GM21723 (cell line): ENCODE measurements around the gene VCAN.

Experiments
- ATAC-seq: cut with Tn5 transposase; IDR thresholded peaks from one replicate; pipeline ENCODE4 v1.9.1; 2021; ENCODE audit warnings: mild to moderate bottlenecking, moderate library complexity; ENCODE audit not compliant: unreplicated experiment

VCAN gene

DNA sequence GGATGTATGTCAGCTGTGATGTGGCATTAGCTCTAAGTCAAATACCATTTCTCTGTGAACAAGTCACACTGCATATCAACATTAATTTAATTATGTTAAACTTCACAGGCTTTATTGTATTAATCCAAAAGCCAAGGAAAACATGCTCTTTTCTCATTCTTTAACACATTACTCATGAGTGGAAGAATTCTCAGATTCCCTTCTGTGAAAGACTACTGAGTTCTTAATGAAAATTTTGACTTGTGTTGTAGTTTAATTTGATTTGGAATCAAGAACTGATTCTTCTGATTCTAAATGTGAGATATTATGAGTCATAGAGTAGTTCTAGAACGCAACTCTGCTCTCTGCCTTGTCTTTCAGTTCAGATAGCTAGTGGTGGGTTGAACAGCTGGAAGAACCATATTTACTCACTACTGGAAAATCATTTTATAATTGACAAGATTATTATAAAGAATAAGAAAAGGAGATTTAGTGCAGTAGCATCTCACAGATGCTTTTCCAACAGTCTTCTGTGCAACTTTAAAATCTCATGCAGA, 90.6 kb downstream of the VCAN start:
- no peak for ATAC-seq

GRCh38 chr5:83562791-83563557, 91.4 kb downstream of the VCAN start:
- no peak for ATAC-seq

DNA sequence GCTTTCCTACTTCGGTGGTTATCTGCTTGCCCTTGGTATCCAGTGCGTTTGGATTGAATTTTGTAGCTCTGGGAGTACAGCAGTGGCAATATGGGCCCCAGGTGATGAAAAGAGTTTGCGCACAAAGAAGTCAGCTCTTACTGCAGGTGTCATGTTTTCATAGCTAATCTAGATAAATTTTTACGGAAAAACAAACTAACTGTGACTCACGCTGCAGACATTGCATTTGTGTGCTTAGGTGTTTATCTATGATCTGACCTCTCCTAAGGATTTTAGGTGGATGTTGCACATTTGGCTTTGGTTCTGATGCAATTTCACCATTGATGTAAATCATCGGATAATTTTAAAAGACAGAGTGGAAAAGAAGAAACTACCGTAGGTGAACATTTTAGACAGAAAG, 92.1 kb downstream of the VCAN start:
- ATAC-seq: no peak

GRCh38 chr5:83564069-83564749, 92.7 kb downstream of the VCAN start:
- ATAC-seq: peak; percentile 77

DNA sequence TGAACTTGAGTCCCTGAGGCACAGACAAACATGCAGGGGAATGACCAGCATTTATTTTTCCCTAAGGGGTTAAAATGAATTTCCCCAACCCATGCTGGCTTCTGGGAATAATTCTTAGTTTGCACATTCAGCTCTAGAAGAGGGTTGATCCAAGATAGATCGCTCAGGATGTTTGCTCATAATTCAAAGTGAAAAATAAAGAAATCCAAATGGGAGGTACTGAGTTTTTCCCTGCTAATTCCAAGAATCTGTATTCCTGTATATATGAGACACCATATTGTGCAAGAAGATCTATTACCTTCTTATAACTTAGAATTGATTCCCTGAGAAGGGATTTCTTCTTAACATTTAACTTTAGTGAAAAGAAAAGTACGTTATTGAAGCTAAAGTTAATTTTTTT, 96.2 kb downstream of the VCAN start:
- ATAC-seq: no peak

DNA sequence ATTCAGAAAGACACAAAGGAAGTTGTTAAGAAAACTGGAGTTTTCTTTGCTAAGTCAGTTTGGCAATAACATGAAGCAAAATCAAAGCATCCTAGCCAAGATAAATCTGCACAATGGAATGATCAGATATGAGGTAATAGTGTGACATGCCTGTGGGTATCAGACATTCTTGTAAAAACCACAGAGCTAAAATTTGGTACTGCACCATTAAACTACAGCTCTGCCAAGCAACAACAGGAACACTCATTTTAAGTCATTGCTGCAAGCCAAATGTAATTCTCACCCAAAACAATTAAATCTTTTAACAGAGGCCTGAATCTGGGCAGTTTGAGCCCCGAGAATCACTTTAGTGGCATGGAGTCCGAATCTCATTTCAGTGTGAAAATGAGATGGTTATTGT, 96.6 kb downstream of the VCAN start:
- ATAC-seq: no peak

- ATAC-seq: no peak
Observed at GRCh38 chr5:83570916-83571315, 99.4 kb downstream of the VCAN start.

- ATAC-seq: no peak
Observed at GRCh38 chr5:83572271-83572670, 100.7 kb downstream of the VCAN start.

DNA sequence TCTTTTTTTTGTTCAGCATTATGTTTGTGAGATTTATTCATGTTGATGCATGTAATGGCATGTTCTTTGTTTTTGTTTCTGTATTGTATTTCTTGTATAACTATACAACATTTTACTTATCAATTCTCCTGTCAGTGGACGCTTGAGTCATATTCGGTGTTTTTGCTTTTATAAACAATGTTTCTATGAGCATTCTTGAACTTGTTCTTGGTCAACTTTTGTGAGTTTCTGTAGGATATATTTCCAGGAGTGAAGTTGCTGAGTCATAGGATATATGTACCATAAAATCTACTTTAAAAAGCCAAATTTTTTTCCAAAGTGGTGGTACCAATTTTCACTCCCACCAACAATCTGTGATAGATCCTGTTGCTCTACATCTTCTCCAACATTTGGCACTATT, 104.8 kb downstream of the VCAN start:
- ATAC-seq: no peak

DNA sequence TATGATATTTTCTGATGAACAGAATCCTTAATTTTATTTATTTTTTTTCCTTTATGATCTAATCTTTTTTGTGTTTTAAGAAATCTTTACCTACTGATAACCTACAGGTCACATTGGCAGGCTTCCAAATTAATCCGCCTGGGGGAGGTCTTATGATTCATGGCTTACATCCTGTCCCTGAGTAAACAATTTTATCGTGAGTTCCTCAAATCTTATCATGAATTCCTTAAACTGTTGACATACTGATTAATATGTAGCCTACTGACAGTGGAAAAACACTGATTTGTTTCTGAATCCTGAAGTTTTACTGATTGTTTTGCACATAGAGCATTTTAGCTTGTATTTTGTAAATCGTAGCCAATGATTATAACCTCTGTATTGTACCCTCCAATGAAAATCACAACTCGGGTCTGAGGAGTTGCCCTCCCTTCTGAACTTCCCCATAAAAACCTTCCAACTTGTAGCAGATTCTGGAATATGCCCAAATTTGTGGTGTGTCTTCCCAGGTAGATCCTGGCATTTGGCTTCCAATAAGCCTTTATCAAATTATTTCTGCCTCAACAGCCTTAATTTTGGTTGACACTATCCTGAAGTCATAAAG, 105.6 kb downstream of the VCAN start:
- ATAC-seq: no peak

GRCh38 chr5:83583859-83584258, 112.3 kb downstream of the VCAN start:
- ATAC-seq: no peak

DNA sequence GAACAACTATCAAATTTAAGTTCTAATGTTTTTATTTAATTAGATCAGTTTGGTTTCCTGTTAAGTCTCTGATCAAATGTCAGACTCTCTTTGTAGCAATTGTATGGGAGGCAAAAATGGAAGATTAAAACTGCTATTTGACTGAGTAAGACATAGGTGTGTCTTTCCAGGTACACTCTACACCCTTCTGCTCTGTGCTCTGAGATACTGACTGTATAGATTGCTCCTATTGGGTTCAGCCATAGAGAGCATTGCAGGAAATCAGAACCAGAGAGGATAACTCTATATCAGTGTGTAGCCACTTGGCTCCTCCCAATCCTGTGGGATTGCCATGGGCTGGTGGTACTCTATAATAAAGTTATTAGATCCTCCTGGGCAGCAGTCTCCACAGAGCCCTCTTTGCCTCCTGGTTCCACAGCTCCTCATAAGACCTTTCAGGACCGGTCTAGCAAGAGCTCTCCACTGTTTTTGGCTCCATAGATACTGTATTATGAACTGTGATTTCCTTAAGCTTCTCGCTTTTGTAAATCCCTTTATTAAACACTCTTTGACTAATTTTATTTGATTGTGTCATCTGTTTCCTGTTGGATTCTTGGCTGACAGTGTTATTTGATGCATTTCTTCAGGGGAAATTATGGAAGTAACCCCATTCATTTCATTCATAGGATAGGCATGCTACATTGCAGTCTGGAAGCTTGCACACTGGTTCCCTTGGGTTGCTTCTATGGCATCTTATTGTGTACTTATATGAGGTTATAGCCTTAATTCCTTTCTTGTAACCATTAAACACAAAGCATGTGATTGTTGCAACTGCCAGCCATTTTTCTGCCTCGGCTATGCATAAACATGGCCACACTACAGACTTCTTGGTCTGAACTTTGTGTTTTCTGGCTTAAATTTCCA, 115.6 kb downstream of the VCAN start:
- no peak for ATAC-seq

DNA sequence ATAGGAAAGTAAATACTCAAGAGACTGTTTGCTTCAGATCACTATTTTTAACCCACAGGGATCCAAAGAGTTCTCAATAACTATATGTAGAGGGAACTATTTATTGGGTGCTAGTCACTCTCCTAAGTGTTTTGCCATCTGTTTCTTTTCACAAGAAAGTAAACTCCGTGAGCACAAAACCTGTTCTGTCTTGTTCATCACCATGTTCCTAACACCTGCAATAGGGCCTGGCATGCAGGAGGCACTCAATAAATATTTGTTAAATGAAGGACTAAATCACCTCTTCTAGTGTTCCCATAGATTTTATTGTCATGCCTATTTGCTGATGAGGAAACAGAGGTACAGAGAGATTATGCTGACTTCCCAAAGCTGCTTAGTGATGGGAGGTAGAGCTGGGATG, 118.2 kb downstream of the VCAN start:
- ATAC-seq: no peak

DNA sequence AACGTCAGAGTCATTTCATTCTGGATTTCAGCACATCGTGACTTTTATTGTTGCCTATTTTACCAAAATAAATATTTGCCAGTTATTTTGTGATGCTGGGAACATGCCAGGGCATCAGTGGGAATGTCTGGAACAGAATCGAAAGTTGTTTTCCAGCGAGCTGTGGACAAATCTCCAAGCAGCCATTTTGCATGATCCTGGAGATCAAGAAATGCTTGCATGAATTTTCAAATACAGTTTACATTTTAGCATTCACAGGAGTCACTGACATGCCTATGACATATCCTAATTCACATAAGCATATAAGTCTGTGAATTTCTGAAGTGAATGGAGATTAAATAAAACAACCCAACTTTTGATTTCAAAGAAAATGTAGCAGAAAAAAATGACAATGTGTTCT, 119.4 kb downstream of the VCAN start:
- no peak for ATAC-seq

DNA sequence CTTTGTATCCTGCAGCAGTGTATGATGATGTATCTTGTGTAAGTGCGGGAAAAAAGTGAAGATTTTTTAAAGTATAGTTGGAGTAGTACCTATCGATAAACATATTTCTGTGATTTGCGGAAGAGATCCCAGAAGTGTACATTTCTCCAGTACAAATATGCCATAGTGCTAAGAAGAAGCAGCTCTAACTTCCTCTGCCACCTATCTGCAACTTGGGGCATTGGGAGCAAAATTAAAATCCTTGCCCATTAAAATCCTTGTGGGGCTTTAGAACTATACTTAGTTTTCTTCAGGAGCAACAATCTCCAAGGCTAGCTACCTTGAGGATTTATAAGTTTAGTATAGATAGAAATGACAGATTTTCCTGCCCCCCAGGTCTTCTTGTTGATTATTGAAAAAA, 123.7 kb downstream of the VCAN start:
- ATAC-seq: no peak

DNA sequence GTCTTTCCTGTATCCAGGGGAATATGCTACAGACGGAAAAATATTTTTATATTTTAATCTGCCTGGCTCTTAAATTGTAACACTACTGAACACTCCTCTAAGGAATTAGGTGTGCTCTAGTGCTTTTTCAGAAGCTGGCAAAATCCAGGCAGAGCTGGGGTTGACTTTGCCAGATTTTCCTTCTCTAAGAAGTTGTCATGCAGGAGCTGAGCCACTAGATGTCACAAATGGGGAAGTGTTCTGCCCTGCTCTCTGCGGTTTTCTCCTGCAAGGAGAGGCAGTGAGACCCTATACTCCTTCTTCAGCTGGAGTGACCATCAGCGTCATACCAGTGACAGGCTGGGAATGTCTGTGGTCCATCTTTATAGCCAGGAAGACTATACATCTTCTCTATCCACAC, 136.6 kb downstream of the VCAN start:
- peak; percentile 68 for ATAC-seq

DNA sequence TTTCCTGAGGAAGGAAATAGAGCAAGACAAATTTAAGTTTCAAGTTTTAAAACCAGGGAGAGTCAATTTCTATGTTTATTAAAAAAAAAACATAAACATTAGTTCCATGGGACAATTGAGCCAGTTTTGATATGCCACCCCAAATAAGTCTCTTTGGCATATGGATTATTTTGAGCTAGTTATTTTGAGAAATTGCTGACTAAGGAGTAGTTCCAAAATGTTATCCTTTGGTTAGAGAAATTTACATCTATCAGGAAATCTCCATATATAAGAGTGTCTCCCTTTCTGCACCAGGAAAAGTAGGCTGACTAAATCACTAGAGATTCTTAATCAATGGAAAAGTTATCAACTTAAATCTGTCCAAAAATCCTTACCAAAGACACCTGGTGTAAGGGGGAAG, 143.3 kb downstream of the VCAN start:
- ATAC-seq: no peak

GRCh38 chr5:83628360-83628759, 156.8 kb downstream of the VCAN start:
- no peak for ATAC-seq
